ENCODE data around the gene ANK3. TPM values are rescaled to one million over a fixed set of nuclear protein-coding genes. Genes with fewer than 3 reads are reported as not detected.

The ANK3 gene
- total RNA-seq, 2 experiments from 2014 or later: 43.5 to 47.1 TPM

DNA sequence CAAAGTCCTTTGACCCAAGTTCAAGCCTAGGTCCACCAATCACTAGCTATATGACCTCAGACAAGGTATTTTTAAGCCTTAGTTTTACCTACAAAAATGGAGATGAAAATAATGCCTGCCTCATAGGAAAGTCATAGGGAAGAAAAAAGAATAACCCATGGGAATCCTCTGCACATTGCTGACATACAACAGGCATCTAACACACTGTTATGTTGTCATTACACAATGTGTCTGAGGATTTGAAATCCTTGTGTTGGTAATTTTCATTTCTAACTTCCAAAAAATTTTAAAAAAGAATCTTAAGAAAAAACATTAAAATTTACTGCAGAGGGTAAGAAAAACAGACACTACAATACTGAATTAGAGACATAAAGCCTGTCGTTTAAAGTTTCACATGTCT, 5.7 kb downstream of the ANK3 start:
- Mint-ChIP-seq H3K9me3 (no peaks in the 10 kb centered on the region), H3K36me3 (ENCODE audit: low read depth) (no peaks in the 10 kb centered on the region), H3K27ac (no peak overlapping the region), H3K27me3 (no peaks in the 10 kb centered on the region), H3K4me1 (peaks cover 8% of the 10 kb centered on the region), H3K4me3 (no peak overlapping the region)
- POLR2A ChIA-PET: no interaction called here
- CTCF ChIA-PET: interaction anchor here (0.5 to 0.6 kb wide), 2 partner anchors 61 to 74 kb away, joined by 3 read pairs; no protein-coding TSS in a partner anchor
- no peak for DNase-seq

DNA sequence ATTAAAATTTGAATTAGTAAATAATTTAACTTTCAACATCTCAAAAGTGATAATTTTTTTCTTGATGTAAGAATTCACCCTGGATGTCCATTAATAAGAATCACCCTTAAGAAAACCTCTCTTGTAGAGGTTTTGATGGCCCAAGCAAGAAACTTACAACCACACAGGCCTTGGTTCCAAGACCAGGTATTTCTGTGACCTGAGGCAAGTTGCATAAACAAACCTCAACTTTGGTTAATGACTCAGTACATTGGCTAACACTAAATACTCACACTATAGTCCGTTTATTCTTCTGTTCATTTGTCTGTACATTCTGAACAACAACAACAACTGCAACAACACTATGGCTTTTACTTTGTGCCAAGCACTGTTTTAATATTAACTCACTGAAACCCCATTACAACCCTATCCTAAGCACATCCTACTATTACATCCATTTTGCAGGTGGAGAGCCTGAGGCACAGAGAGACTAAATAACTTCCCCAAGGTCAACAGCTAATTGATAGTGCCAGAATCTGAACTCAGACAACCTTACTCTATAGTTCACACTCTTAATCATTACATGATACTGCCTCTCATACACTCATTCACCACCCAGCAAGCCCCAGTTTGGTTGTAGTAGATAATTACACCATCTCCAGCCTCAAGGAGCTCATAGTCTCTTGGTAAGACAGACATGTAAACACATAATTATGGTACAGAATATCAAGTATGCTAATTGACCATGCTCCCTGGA, 6.6 kb downstream of the ANK3 start:
- Mint-ChIP-seq H3K27ac (no peak overlapping the region), H3K4me1 (peaks cover 2% of the 10 kb centered on the region), H3K27me3 (no peaks in the 10 kb centered on the region), H3K4me3 (no peak overlapping the region), H3K36me3 (ENCODE audit: low read depth) (no peaks in the 10 kb centered on the region), H3K9me3 (no peaks in the 10 kb centered on the region)
- no peak for DNase-seq
- CTCF ChIA-PET: interaction anchor here (0.5 kb wide), 1 partner anchor 62 kb away, joined by 3 read pairs; no protein-coding TSS in a partner anchor
- POLR2A ChIA-PET: no interaction called here

DNA sequence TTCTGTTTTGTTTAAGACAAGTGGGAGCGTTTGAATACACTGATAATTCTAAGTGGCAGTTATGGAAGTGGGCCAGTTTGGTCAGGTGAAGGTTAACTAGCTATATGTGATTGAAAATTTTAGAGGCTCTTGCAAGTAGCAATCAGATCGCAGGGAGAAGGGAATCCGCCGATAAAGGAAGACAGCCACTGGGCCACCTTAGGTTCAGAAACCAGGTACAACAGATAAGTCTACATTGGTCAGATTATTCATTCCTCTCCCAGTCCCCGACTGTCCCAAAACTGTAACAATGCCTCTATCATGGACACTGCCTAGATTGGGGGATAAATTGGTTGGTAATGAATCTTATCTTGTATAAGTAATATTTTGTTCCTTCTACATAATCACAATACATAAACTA, 8.9 kb downstream of the ANK3 start:
- H3K9me3 Mint-ChIP-seq: no peaks in the 10 kb centered on the region
- H3K4me1 Mint-ChIP-seq: peaks cover 2% of the 10 kb centered on the region
- POLR2A ChIA-PET: no interaction called here
- no peaks in the 10 kb centered on the region for H3K27me3 Mint-ChIP-seq
- no peak overlapping the region for H3K27ac Mint-ChIP-seq
- CTCF ChIA-PET: no interaction called here
- DNase-seq: no peak
- H3K36me3 Mint-ChIP-seq (ENCODE audit: low read depth): no peaks in the 10 kb centered on the region
- H3K4me3 Mint-ChIP-seq: no peak overlapping the region

DNA sequence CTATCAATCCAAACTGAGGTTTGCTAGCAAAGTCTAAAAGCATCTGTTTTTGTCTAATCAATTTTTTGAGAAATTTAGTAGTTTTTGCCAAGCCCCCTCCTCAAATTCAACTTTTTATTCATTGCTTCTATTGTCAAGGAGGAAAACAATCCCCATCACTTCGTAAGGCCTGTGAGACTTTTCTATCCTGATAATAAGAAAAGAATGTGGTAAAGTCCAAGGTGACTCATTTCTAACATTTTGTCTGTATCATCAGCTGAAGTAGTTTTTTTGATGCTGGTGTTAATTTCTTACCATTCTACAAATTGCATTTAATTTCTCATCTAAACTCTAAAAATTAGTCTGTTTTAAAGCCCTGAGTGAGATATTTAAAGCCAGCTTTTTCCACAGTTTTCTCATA, 11.7 kb downstream of the ANK3 start:
- peaks cover 2% of the 10 kb centered on the region for H3K4me1 Mint-ChIP-seq
- no peak for DNase-seq
- ChIA-PET POLR2A (no interaction called here), CTCF (no interaction called here)
- H3K36me3 Mint-ChIP-seq (ENCODE audit: low read depth): peaks cover 2% of the 10 kb centered on the region
- H3K9me3 Mint-ChIP-seq: no peaks in the 10 kb centered on the region
- no peaks in the 10 kb centered on the region for H3K27me3 Mint-ChIP-seq
- H3K4me3 Mint-ChIP-seq: no peak overlapping the region
- no peak overlapping the region for H3K27ac Mint-ChIP-seq

DNA sequence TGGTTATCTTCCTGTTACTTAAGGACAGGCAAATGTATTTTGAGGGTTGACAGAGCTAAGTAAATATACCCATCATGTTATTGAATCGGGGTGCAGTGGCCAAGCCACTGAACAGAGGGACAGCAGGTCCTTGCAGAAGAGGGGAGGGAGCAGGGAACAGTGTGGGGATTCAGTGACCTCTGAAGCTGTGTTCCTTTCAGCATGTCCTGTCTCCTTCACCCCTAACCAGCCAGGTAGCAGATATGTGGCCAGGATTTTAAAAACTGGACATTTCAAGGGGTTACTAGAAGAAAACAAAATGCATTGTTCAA, 12.7 kb downstream of the ANK3 start:
- H3K9me3 Mint-ChIP-seq: no peaks in the 10 kb centered on the region
- DNase-seq: no peak
- H3K36me3 Mint-ChIP-seq (ENCODE audit: low read depth): peaks cover 2% of the 10 kb centered on the region
- POLR2A ChIA-PET: no interaction called here
- no peak overlapping the region for H3K4me3 Mint-ChIP-seq
- CTCF ChIA-PET: interaction anchor here (1.5 kb wide), 1 partner anchor 15 kb away, joined by 3 read pairs; no protein-coding TSS in a partner anchor
- peaks cover 2% of the 10 kb centered on the region for H3K4me1 Mint-ChIP-seq
- H3K27ac Mint-ChIP-seq: no peak overlapping the region
- H3K27me3 Mint-ChIP-seq: no peaks in the 10 kb centered on the region

DNA sequence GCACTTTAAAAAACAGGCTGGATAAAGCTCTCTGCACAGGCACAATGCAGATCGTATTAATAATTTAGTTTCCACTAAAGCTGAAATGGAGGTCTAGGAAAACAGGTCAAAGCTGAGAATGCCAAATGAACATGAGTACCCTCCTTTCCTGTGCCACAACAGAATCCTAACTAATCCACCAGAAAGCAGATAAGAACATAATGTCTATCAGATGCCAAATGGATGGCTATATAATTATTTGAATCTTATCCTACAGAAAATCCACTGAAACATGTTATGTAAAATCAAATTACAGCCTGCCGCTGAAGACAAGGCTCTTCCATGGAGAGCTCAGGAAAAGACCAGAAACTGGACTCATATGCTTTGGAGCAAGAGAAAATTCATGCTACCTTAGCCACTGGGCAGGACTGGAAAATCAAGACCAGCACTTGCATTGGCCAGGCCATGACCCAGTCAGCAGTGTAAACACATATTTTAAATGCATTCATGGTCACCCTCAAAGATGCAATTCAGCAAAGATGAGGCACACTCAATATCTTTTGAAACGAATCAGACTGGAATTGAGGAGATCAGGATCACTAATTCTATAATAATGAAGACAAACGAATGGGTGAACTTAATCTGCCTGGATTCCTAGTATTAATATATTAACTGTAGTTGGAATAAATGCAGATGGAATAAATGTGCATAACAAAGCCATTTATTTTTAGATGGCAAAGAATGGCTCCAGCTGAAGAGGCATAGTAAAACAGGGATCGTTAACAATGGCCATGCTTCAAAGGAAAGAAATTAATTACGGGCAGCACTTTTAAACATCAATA, 13.2 kb downstream of the ANK3 start:
- ChIA-PET POLR2A (no interaction called here), CTCF (interaction anchor here (1.5 kb wide), 1 partner anchor 14 kb away, joined by 3 read pairs; no protein-coding TSS in a partner anchor)

DNA sequence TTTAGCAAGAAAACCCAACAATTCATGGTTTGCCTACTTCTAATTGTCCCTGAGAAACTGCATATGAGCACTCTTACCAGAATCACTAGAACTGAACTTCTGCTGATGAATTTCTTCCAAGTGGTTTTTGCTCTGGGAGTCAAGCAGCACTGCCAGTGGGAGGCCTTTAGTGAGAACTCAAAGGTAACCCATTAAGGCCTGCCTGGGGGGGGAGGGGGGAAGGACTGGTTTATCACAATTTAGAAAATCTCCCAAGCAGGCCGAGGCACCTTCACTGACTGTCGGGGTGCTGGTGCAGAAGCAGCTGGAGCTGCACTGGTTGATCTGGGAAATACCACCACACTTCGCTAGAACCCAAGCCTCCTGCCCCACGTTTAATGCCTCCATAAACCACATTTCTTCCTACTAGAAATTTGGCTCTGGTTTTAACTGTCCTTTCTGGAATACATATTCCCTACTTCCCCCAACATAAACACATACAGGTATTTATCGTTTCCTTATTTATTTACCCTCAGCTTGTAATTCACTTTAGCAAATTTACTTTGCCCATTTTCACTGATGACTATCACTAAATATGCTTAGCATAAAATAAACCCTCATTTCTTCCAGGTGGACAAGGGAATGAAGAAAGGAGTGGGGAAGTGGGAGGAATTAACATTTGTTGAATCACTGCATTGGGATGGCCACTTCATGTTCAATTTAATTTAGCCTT, 14.2 kb downstream of the ANK3 start:
- no peak for DNase-seq
- H3K4me1 Mint-ChIP-seq: peaks cover 2% of the 10 kb centered on the region
- no peak overlapping the region for H3K27ac Mint-ChIP-seq
- no peak overlapping the region for H3K4me3 Mint-ChIP-seq
- H3K9me3 Mint-ChIP-seq: no peaks in the 10 kb centered on the region
- peaks cover 2% of the 10 kb centered on the region for H3K36me3 Mint-ChIP-seq (ENCODE audit: low read depth)
- ChIA-PET CTCF (interaction anchor here (1.5 kb wide), 1 partner anchor 13 kb away, joined by 3 read pairs; no protein-coding TSS in a partner anchor), POLR2A (no interaction called here)
- H3K27me3 Mint-ChIP-seq: no peaks in the 10 kb centered on the region

More for the DNA sequence above, 13.2 kb downstream of the ANK3 start:
- no peak for DNase-seq
- peaks cover 2% of the 10 kb centered on the region for H3K4me1 Mint-ChIP-seq
- H3K27me3 Mint-ChIP-seq: no peaks in the 10 kb centered on the region
- no peak overlapping the region for H3K27ac Mint-ChIP-seq
- H3K9me3 Mint-ChIP-seq: no peaks in the 10 kb centered on the region
- H3K36me3 Mint-ChIP-seq (ENCODE audit: low read depth): peaks cover 2% of the 10 kb centered on the region
- no peak overlapping the region for H3K4me3 Mint-ChIP-seq

DNA sequence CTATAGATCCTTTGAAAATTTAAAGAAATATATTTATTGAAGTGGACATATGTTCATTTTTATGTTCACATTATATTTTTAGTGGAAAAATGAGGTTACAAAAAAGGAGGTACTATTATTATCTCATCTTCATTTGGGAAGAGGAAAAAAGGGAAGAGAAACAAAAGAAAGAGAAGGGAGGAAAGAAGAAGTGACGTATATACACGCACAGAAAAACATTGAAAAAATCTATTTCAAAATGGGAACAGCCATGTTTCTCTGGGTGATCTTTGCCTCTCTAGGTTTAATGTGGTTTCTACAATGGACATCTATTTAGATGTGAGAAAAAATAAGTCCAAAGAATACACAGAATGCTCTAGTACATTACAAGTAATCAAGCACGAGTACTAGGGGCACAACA, 14.8 kb downstream of the ANK3 start:
- H3K4me1 Mint-ChIP-seq: peaks cover 2% of the 10 kb centered on the region
- no peak overlapping the region for H3K27ac Mint-ChIP-seq
- no peak overlapping the region for H3K4me3 Mint-ChIP-seq
- ChIA-PET CTCF (no interaction called here), POLR2A (no interaction called here)
- H3K36me3 Mint-ChIP-seq (ENCODE audit: low read depth): peaks cover 2% of the 10 kb centered on the region
- DNase-seq: no peak
- H3K27me3 Mint-ChIP-seq: no peaks in the 10 kb centered on the region
- no peaks in the 10 kb centered on the region for H3K9me3 Mint-ChIP-seq

DNA sequence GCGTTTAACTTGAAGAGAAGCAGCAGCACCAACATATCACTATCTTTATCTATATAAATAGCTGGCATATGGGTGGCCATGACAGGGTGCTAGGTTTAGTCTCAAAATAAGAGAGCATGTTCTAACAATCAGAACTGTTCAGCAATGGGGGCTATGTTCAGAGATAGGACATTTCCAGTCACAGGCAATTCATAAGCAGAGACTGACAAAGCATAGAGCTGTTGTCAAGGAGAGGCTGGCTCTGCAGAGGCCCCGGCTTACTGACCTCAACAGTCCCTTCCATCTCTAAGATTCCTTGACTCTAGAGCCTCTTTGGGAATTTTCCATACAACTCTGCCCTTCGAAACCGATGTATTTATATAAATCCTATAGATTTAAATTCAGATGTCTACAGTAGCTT, 17.2 kb downstream of the ANK3 start:
- Mint-ChIP-seq H3K36me3 (ENCODE audit: low read depth) (peaks cover 2% of the 10 kb centered on the region), H3K27ac (no peak overlapping the region), H3K27me3 (no peaks in the 10 kb centered on the region), H3K9me3 (no peaks in the 10 kb centered on the region), H3K4me1 (no peaks in the 10 kb centered on the region), H3K4me3 (no peak overlapping the region)
- DNase-seq: no peak
- POLR2A ChIA-PET: interaction anchor here (0.6 kb wide), 1 partner anchor 50 kb away, joined by 3 read pairs; no protein-coding TSS in a partner anchor
- CTCF ChIA-PET: interaction anchor here (0.5 kb wide), 1 partner anchor 1366 kb away, joined by 4 read pairs; no protein-coding TSS in a partner anchor

DNA sequence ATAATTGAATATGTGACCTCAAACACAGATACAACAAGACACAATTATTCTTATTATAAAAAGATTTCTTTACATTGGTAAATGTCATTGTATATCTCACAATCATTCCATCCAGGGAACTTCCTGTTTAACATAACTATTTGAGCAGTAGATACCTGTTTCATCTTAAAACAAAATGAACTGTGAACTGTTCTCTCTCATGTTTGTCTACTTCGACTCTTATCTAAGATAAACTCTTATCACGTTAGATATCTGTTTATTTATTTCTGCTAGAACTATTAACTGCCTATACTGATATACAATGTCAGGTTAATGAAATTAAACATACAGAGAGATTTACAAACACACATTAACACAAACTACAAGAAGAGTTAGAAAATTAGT, 20.1 kb downstream of the ANK3 start:
- H3K27me3 Mint-ChIP-seq: no peaks in the 10 kb centered on the region
- H3K4me1 Mint-ChIP-seq: no peaks in the 10 kb centered on the region
- ChIA-PET CTCF (no interaction called here), POLR2A (no interaction called here)
- no peaks in the 10 kb centered on the region for H3K9me3 Mint-ChIP-seq
- peaks cover 2% of the 10 kb centered on the region for H3K36me3 Mint-ChIP-seq (ENCODE audit: low read depth)
- DNase-seq: no peak
- H3K4me3 Mint-ChIP-seq: no peak overlapping the region
- H3K27ac Mint-ChIP-seq: no peak overlapping the region

DNA sequence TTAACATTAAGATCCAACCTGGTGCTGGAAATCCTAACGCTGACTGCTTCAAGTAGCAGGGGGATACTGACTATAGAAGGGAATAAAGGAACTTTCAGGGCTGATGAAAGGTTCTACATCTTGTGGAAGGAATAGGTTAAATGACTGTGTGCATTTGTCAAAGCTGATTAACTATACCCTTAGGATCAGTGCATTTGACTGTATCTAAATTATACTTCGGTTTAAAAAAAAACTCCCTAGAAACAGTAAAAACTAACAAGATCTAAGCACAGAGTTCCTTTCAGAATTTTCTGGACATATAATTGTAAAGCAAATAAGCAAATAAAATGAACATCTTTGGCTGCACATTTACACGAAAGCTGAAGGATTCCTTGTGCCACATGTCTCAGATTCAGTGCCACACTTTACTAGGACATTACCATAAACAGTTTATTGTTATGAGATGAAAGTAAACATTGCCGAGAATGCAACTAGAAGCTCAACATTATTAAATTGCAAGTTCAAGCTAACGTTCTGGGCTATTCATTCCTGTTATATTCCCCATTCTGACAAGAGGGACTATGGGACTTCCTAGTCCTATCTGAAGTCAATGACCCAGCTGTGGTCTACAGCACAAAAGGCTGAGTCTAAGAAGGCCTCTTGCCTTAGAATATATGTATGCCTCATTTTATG, 20.7 kb downstream of the ANK3 start:
- ChIA-PET CTCF (no interaction called here), POLR2A (no interaction called here)
- H3K27me3 Mint-ChIP-seq: no peaks in the 10 kb centered on the region
- DNase-seq: no peak
- no peak overlapping the region for H3K27ac Mint-ChIP-seq
- no peaks in the 10 kb centered on the region for H3K36me3 Mint-ChIP-seq (ENCODE audit: low read depth)
- H3K4me1 Mint-ChIP-seq: no peaks in the 10 kb centered on the region
- no peak overlapping the region for H3K4me3 Mint-ChIP-seq
- no peaks in the 10 kb centered on the region for H3K9me3 Mint-ChIP-seq

DNA sequence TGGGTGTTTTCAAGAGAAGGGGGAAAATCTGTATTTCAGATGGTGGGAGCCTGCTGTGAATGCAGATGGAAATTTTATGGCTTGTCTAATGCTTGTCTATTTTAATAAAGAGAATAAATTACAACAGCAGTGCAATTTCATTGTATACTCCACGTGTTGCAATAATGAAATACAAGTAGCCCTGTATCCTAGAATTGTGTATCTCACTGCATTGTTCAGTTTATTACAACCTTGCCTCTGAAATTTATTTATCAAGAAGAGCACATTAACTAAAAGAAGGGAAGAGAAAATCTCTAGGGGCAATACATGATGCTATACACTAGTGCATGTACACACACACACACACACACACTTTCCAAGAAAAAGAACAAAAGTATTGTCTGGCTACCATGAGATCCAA, 21.8 kb downstream of the ANK3 start:
- CTCF ChIA-PET: no interaction called here

DNA sequence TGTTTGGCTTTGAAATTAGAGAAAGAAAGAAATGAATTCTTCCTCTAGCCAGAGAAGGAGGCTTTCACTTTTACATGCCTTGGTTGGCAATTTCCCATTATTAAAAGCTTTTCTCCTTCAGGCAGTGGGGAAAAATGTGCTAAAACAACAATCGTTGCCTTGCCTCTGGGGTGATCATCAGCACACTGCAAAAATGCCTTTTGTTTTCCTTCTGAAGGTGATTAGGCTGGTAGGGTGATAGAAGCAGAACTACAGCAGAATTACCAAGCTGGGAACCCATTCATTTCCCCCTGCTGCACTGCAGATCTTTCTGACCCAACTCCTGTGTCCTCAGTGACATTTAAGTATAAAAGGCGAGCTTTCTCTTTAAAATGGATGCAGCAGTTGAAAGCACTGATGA, 22.2 kb downstream of the ANK3 start:
- no peaks in the 10 kb centered on the region for H3K4me1 Mint-ChIP-seq
- POLR2A ChIA-PET: no interaction called here
- no peaks in the 10 kb centered on the region for H3K9me3 Mint-ChIP-seq
- H3K4me3 Mint-ChIP-seq: no peak overlapping the region
- H3K27me3 Mint-ChIP-seq: no peaks in the 10 kb centered on the region
- no peak for DNase-seq
- H3K36me3 Mint-ChIP-seq (ENCODE audit: low read depth): no peaks in the 10 kb centered on the region
- CTCF ChIA-PET: no interaction called here
- no peak overlapping the region for H3K27ac Mint-ChIP-seq

More for the DNA sequence above, 21.8 kb downstream of the ANK3 start:
- no peaks in the 10 kb centered on the region for H3K4me1 Mint-ChIP-seq
- H3K4me3 Mint-ChIP-seq: no peak overlapping the region
- no peak for DNase-seq
- no peaks in the 10 kb centered on the region for H3K27me3 Mint-ChIP-seq
- no peaks in the 10 kb centered on the region for H3K36me3 Mint-ChIP-seq (ENCODE audit: low read depth)
- POLR2A ChIA-PET: no interaction called here
- no peak overlapping the region for H3K27ac Mint-ChIP-seq
- H3K9me3 Mint-ChIP-seq: no peaks in the 10 kb centered on the region
